T-helper 17 cell (primary cell): ENCODE results near the gene CHST6. TPM values are rescaled to one million over a fixed set of nuclear protein-coding genes. Genes with fewer than 3 reads are reported as not detected.
A peak's percentile ranks its signal among the peaks of the same experiment; 100 is the strongest.
"Not testable (repeated sequence)": the region's sequence is repeated elsewhere in the genome, so short reads cannot be mapped to it uniquely, and the experiment has no call there.

ENCODE experiments used
- ATAC-seq: fragments of 150-1000 bp; cut with Tn5 transposase; 2 replicates; pipeline ENCODE4 v1.10.0; 2021; ENCODE audit warnings: mild to moderate bottlenecking, moderate library complexity
- DNase-seq, 3 donors: peaks; one replicate each; pipeline versions ENCODE4 v3.0.0 to v3.0.0-alpha.2; 2020 to 2021
- H3K9me3 ChIP-seq: one replicate; pipeline ENCODE4 v1.7.0; 2013; ENCODE audit warnings: low read length, mild to moderate bottlenecking; ENCODE audit not compliant: control insufficient read depth, poor library complexity, severe bottlenecking
- H3K27ac Mint-ChIP-seq: one replicate; pipeline ENCODE4 v1.8.0; 2022; ENCODE audit warnings: mild to moderate bottlenecking, moderate library complexity, mixed read lengths
- H3K27me3 Mint-ChIP-seq: one replicate; pipeline ENCODE4 v1.8.0; 2022; ENCODE audit warnings: mixed read lengths
- H3K36me3 Mint-ChIP-seq: one replicate; pipeline ENCODE4 v1.8.0; 2022; ENCODE audit warnings: low read depth, mixed read lengths
- H3K4me1 Mint-ChIP-seq: one replicate; pipeline ENCODE4 v1.8.0; 2022; ENCODE audit warnings: mild to moderate bottlenecking, mixed read lengths
- H3K4me3 Mint-ChIP-seq: one replicate; pipeline ENCODE4 v1.8.0; 2022; ENCODE audit warnings: mild to moderate bottlenecking, moderate library complexity, mixed read lengths
- total RNA-seq, 4 donors: library from RNA in 2 of 4; stranded (reverse) in 2 of 4; gene quantifications; one replicate each; pipeline ENCODE4 v1.2.3 and lab custom pipeline; 2022 to 2026

Gene CHST6
- total RNA-seq, 2 donors from 2014 or later = not detected

- Mint-ChIP-seq H3K4me3 (no peak overlapping the region), H3K36me3 (no peaks in the 10 kb centered on the region), H3K27ac (no peak overlapping the region), H3K4me1 (peaks cover 3% of the 10 kb centered on the region), H3K27me3 (peaks cover 34% of the 10 kb centered on the region)
- no peaks in the 10 kb centered on the region for H3K9me3 ChIP-seq
- ATAC-seq (no peak), DNase-seq (no peak)
Observed at GRCh38 chr16:75477680-75478473, 17.4 kb downstream of the CHST6 start.

- DNase-seq (no peak), ATAC-seq (no peak)
- H3K27ac Mint-ChIP-seq = no peak overlapping the region
- H3K27me3 Mint-ChIP-seq = peaks cover 30% of the 10 kb centered on the region
- no peaks in the 10 kb centered on the region for H3K36me3 Mint-ChIP-seq
- H3K4me3 Mint-ChIP-seq = no peak overlapping the region
- peaks cover 5% of the 10 kb centered on the region for H3K4me1 Mint-ChIP-seq
- no peaks in the 10 kb centered on the region for H3K9me3 ChIP-seq
Observed at GRCh38 chr16:75476817-75477216, 18.4 kb downstream of the CHST6 start.

- no peak for ATAC-seq
- Mint-ChIP-seq H3K27me3 (peaks cover 26% of the 10 kb centered on the region), H3K4me3 (no peak overlapping the region), H3K27ac (no peak overlapping the region), H3K36me3 (no peaks in the 10 kb centered on the region), H3K4me1 (peaks cover 7% of the 10 kb centered on the region)
- H3K9me3 ChIP-seq = no peaks in the 10 kb centered on the region
- no peak for DNase-seq
Observed at GRCh38 chr16:75475420-75475847, 19.8 kb downstream of the CHST6 start.

DNA sequence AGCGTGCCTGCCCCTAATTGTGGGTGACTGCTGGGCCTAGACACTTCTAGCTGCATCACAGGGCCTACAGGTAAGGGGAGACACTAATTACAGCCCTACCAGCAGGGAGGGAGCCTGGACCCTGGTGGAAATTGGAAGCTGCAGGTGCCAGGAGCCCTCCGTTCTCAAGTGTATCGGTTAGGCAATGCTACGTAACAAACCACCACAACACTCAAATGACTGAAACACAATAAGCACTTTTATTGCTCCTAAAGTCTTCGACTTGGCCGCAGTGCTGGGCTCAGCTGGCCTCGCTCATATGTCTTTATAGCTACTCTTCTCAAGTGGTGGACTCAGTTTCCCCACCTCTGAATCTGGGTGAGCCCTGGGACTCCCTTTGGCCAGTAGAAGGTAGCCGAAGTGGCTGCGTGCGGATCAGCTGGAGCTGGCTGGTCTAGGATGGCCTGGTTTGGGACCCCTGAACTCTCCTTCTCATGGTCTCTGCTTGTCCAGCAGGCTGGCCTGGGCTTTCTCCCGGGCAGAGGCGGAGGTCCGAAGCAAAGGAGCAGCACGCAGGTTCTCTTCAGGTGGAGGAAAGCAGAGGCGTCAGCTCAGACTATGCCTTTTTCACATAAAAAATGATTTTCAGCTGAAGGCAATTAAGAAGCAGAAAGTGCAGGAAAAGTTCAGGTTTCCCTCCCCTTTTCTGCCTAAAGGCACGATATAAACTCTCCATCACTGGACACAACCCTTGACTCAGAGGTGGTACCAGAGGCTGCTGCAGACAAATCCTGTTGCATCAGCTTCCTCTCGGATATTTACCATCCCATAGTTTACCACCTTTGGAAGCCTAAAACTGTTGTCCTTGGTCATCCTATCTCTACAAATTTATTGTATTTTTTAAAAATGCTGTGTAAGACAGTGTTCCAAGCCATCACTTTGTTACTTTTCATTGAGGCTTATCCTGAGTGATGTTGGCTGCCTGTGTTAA lies 22.0 kb downstream of the CHST6 start:
- Mint-ChIP-seq H3K27me3 (peaks cover 20% of the 10 kb centered on the region), H3K36me3 (peaks cover 2% of the 10 kb centered on the region), H3K4me1 (peaks cover 7% of the 10 kb centered on the region), H3K27ac (no peak overlapping the region), H3K4me3 (no peak overlapping the region)
- DNase-seq (no peak), ATAC-seq (no peak)
- H3K9me3 ChIP-seq = no peaks in the 10 kb centered on the region

- H3K27me3 Mint-ChIP-seq = peaks cover 8% of the 10 kb centered on the region
- DNase-seq (no peak), ATAC-seq (peak; percentile 80)
- H3K9me3 ChIP-seq = no peaks in the 10 kb centered on the region
- H3K27ac Mint-ChIP-seq = no peak overlapping the region
- H3K4me1 Mint-ChIP-seq = peaks cover 4% of the 10 kb centered on the region
- H3K4me3 Mint-ChIP-seq = no peak overlapping the region
- peaks cover 2% of the 10 kb centered on the region for H3K36me3 Mint-ChIP-seq
Observed at GRCh38 chr16:75471723-75472633, 23.3 kb downstream of the CHST6 start.

DNA sequence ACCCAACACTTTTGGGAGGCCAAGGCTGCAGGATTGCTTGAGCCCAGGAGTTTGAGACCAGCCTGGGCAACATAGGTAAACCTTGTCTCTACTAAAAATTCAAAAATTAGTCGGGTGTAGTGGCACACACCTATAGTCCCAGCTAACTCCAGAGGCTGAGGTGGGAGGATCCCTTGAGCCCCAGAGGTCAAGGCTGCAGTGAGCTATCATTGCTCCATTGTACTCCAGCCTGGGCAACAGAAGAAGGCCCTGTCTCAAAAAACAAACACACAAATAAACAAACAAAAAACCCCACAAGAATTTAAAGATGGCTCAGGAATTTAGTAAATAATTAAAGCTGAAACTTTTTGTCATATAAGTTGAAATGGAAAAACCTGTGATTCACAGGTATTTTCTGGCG lies 28.5 kb downstream of the CHST6 start:
- Mint-ChIP-seq H3K4me1 (peaks cover 23% of the 10 kb centered on the region), H3K36me3 (peaks cover 2% of the 10 kb centered on the region), H3K27me3 (no peaks in the 10 kb centered on the region), H3K4me3 (no peak overlapping the region), H3K27ac (no peak overlapping the region)
- ATAC-seq (no peak), DNase-seq (no peak)
- no peaks in the 10 kb centered on the region for H3K9me3 ChIP-seq

DNA sequence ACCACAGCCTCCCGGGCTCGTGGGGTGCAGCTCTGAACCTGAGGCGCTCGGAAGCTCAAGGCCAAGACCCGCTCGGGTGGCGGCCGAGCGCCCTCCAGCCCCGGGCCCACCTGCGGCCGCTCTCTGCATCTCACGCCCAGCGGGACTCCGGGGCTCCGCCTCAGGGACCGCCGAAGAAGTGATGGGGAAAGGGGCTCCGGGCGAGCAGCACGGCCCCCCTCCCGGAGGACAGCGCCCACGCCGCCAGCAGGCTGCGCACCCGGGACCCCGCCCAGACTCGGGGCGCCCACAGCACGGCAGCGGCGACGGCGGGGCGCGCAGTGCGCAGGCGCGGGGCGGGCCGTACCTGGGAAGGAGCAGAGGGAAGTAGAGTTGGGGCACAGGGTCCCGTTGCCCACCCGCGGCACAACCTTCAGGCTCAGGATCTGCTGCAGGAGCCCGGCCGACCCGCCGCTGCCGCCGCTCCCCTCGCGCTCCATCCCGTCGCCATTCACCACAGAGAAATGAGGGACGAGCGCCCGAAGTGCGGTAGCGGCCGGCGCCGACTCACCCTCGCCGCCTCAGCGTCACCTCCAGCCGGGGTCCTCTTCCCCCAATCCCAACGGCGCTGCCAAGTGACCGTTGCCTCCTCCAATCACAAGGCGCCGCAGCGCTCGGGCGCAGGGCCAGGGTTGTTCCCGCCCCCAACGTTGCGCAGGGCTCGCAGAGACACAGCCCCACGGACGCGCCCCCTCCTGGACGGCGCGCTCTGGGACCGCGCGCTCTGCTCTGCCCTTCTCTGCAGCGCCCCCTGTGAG lies 30.9 kb downstream of the CHST6 start, which contains the start of gene TMEM170A:
Gene TMEM170A, minus strand, starts transcription at position 568 of the 797 bp plus-strand sequence. Its CDS starts 89 bp downstream, at position 479.
- peak; percentile 91 for ATAC-seq
- no peaks in the 10 kb centered on the region for H3K9me3 ChIP-seq
- DNase-seq = peak; percentile 98 to 99 (median 99)
- peak within 1 kb of the TSS; percentile 97 for H3K4me3 Mint-ChIP-seq
- H3K4me1 Mint-ChIP-seq = peaks cover 39% of the 10 kb centered on the region
- H3K27me3 Mint-ChIP-seq = no peaks in the 10 kb centered on the region
- H3K36me3 Mint-ChIP-seq = no peaks in the 10 kb centered on the region
- peak within 1 kb of the TSS; percentile 90 for H3K27ac Mint-ChIP-seq

DNA sequence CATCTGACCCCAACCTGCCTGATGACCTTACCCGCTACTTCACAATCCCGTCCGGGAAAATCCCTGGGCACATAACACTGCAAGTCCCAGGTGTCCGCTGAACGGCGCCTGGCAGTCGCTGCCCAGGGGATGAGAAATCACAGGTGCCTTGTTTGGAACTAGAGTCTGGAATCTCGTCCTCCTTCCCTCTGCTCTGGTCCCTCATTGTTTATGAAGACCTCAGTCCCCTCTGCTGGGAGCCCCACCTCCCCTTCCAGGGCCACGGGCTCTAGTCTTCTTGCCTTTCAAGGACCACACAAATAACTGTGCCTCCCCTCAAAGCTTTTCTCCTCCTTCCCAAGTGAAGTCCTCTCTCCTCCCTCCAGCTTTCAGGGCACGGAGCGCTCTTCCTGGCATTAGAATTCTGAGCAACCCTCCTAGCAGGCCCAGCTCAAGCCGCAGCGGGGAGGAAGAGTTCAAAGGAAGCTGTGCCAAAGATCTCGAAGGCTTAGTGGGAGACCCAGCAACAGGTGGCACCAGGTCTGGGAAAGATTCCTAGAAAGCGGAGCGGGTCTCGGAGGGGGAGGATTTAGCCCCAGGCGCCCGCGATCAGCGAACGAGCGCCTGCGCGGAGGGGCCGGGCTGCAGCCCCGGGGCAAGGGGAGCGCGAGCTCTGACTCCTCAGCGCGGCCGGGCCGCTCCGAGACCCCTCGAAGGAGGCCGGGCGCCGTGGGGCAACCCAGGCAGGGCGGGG lies 31.7 kb downstream of the CHST6 start:
- not testable (repeated sequence) for H3K9me3 ChIP-seq, ATAC-seq, H3K36me3 Mint-ChIP-seq, DNase-seq, H3K27me3 Mint-ChIP-seq
- H3K4me3 Mint-ChIP-seq = peak overlapping the region; percentile 97
- H3K27ac Mint-ChIP-seq = peak overlapping the region; percentile 90
- H3K4me1 Mint-ChIP-seq = peaks cover 40% of the 10 kb centered on the region

GRCh38 chr16:75462806-75463205 lies 32.4 kb downstream of the CHST6 start:
- no peaks in the 10 kb centered on the region for H3K36me3 Mint-ChIP-seq
- no peaks in the 10 kb centered on the region for H3K9me3 ChIP-seq
- DNase-seq (no peak), ATAC-seq (peak; percentile 6)
- H3K27ac Mint-ChIP-seq = peak overlapping the region; percentile 90
- H3K4me3 Mint-ChIP-seq = peak overlapping the region; percentile 97
- peaks cover 46% of the 10 kb centered on the region for H3K4me1 Mint-ChIP-seq
- H3K27me3 Mint-ChIP-seq = no peaks in the 10 kb centered on the region

DNA sequence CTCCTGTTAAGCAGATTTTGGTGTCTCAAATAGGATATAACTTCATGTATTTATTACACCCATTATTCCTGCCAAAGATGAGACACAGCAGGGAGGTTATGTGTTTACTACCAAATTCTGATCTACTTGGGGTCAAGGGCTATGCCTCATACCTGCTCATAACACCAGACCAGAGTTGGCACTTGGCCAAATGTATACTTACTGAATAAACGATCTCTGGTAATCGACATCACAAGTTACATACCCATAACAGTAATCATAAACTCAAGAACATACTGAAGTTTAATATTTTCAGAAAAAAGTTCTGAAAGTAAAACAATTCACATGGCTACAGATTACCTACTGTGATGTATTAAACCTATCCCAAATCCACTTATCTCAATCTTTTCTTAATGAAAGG lies 33.7 kb downstream of the CHST6 start:
- ATAC-seq = no peak
- H3K4me1 Mint-ChIP-seq = peaks cover 54% of the 10 kb centered on the region
- no peaks in the 10 kb centered on the region for H3K9me3 ChIP-seq
- H3K4me3 Mint-ChIP-seq = no peak overlapping the region
- H3K27me3 Mint-ChIP-seq = no peaks in the 10 kb centered on the region
- H3K27ac Mint-ChIP-seq = peak overlapping the region; percentile 90
- H3K36me3 Mint-ChIP-seq = no peaks in the 10 kb centered on the region
- DNase-seq = no peak

GRCh38 chr16:75460446-75460845 lies 34.8 kb downstream of the CHST6 start:
- Mint-ChIP-seq H3K36me3 (no peaks in the 10 kb centered on the region), H3K4me3 (peak overlapping the region; percentile 19), H3K27me3 (no peaks in the 10 kb centered on the region), H3K27ac (peak overlapping the region; percentile 79), H3K4me1 (peaks cover 57% of the 10 kb centered on the region)
- no peak for ATAC-seq
- H3K9me3 ChIP-seq = no peaks in the 10 kb centered on the region
- DNase-seq = no peak
